GM21423 (cell line): ENCODE results near the gene TEDC2.
A peak's percentile ranks its signal among the peaks of the same experiment; 100 is the strongest.
"Not testable (repeated sequence)": the region's sequence is repeated elsewhere in the genome, so short reads cannot be mapped to it uniquely, and the experiment has no call there.

Source experiments
- ATAC-seq: cut with Tn5 transposase; IDR thresholded peaks from one replicate; pipeline ENCODE4 v1.9.1; 2021; ENCODE audit warnings: mild to moderate bottlenecking, moderate library complexity; ENCODE audit not compliant: unreplicated experiment

TEDC2 gene

DNA sequence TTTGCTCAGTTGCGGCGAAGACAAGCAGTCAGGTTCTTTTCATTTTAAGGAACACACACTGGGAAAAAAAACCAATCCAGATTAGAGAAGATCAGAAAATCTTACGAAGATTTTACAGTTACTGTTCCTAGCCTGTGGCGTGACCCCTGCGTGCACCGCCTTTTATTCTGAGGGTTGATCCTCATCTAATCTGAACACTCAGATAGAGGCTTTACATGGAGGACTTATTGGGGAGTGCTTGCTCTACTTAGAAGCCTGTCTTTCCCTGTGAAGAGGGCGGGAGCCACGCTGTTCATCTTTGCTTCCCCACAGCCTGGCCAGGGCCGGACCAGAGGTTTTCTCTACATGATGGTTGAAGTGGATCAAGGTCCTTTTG lies 16.4 kb downstream of the TEDC2 start:
- ATAC-seq: no peak

DNA sequence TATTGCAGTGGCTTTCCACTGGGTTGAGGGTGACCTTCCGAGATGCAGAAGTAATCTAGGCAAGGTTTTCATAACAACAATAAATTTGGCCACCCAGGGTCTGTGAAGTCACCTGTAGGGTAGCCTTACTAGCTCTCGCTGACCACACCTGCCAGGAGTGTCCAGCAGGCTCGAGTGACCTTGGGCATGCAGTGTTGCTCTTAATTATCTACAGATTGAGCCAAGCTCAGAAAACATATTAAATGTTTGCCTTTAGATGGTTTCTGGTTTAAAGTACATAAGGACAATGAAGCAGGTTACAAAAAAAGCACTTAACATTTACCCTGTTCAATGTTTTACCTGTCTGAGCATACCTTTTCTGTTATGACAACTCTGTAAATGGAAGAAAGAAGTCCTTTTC lies 16.8 kb downstream of the TEDC2 start:
- no peak for ATAC-seq

DNA sequence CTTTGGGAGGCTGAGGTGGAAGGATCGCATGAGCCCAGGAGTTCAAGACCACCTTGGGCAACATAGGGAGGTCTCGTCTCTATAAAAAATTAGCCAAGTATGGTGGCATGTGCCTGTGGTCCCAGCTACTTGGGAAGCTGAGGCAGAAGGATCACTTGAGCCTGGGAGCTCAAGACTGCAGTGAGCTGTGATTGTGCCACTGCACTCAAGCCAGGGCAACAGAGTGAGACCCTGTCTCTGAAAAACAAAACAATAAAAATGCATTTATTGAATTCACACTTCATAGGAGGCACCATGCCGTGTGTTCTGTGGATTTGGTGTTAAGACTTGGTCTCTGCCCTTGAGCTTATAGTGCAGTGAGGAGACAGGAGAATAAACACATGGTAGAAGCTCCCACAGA lies 17.4 kb downstream of the TEDC2 start:
- no peak for ATAC-seq

DNA sequence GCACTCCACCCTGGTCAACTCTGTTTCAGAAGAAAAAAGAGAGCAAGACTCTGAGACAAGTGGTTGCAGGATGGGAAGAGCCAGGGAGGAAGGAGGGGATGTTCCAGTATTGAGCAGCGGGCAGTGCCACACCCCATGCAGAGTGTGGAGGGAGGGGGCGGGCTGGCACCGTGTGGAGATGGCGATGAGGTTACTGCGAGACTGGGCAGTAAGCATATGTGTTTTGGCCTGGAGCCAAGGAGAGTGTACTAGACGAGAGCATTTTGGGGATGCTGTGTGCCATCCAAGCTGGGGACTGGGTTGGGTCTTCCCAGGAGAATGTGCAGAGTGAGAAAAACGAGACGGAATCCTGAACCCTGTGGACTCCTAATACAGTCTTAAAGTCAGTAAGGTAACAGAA lies 18.4 kb downstream of the TEDC2 start:
- no peak for ATAC-seq

DNA sequence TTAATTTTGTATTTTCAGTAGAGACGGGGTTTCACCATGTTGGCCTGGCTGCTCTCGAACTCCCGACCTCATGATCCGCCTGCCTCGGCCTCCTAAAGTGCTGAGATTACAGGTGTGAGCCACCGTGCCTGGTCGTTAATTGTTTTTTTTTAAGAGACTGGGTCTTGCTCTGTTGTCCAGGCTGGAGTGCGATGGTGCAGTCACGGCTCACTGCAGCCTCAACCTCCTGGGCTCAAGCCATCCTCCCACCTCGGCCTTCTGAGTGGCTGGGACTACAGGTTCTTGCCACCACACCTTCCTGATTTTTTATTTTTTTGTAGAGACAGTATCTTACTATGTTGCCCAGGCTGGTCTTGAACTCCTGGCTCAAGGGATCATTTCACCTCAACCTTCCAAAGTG lies 20.1 kb downstream of the TEDC2 start:
- ATAC-seq: not testable (repeated sequence)

DNA sequence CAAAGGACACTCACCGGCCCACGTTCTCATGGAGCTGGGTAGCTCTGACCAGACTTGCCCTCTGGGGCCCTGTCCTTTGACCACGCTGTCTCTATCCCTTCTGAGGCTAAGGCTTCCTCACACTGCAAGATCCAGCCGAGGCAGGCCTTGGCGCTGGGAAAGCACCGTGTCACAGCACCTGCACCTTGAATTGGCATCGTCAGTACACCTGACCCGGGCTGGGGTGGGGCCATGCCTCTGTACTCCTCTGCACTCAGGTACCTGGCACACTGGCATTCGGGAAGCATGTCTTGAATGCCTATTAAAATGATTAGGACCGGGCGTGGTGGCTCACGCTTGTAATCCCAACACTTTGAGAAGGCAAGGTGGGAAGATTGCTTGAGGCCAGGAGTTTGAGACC lies 21.0 kb downstream of the TEDC2 start:
- no peak for ATAC-seq

DNA sequence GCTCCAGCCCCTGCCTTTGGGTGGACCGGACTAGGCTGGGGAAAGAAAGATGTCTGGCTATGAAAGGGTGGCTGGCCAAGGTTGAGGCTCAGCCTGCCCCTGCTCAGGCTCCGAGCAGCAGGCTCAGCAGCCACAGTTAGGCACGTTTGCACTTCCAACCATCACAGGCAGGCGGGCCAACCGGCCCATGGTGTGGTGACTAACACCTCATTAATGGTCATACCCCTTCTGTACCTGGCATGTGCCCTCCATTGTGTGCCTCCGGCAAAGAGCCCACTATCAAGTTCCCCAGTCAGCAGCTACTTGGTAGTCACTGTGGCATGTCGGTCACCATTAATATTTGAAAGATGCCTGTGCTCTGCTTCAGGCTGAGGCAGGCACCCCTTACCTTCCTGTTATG lies 21.8 kb downstream of the TEDC2 start:
- ATAC-seq: no peak

DNA sequence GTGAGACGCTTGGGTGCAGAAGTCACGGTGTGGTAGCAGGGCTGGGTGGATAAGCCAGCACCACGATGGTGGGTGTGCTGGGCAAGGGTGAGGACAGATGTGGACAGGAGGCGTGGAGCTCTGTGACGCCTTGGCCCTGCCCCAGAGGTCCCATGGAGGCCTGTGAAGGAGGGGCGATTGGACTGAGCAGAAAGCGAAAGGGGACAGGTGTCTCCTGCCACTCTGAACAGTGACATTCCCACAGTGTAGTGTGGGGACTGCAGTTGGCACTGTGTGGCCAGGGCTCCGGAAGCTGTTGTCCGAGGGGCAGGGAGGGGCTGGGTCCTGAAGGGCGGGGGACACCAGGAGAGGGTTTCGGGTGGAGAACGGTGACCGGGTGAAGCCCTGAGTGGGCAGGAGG lies 22.3 kb downstream of the TEDC2 start:
- no peak for ATAC-seq

DNA sequence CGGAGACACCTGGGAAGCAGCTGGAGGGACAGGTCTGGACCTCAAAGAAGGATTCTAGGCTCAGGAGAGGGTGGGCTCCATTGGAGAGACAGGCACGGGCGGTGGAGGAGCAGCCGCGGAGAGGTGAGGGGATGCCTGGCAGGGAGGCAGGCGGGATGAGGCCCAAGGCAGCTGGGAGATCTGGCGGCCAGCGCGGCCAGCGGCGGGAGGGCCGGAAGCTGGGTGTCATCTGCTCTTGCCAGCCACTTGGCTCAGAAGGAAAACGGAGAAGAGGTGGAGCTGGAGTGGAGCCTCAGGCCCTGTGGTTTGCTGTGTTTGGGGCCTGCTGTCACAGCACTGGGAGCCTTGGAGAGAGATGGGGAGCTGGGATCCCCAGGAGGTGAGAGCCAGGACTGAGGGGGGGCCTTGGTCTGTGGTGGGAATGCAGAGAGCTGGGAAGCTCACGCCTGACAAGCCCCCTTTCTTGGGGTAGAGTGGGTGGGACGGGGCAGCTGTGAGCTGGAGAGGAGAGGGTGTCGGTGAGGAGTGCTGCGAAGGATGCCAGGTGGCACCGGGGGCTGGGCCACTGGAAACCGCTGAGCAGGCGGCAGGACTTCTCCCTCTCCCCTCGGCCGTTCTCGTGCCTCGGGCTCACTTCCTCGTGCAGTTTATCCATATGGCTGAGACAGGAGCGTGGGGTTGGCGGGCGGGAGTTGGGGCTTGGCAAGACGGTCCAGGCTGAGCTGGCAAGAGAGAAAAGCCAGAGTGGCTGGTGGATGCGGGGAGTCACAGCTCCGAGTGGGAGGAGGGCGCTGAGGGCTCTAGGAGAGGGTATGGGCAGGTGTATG lies 23.0 kb downstream of the TEDC2 start:
- no peak for ATAC-seq

DNA sequence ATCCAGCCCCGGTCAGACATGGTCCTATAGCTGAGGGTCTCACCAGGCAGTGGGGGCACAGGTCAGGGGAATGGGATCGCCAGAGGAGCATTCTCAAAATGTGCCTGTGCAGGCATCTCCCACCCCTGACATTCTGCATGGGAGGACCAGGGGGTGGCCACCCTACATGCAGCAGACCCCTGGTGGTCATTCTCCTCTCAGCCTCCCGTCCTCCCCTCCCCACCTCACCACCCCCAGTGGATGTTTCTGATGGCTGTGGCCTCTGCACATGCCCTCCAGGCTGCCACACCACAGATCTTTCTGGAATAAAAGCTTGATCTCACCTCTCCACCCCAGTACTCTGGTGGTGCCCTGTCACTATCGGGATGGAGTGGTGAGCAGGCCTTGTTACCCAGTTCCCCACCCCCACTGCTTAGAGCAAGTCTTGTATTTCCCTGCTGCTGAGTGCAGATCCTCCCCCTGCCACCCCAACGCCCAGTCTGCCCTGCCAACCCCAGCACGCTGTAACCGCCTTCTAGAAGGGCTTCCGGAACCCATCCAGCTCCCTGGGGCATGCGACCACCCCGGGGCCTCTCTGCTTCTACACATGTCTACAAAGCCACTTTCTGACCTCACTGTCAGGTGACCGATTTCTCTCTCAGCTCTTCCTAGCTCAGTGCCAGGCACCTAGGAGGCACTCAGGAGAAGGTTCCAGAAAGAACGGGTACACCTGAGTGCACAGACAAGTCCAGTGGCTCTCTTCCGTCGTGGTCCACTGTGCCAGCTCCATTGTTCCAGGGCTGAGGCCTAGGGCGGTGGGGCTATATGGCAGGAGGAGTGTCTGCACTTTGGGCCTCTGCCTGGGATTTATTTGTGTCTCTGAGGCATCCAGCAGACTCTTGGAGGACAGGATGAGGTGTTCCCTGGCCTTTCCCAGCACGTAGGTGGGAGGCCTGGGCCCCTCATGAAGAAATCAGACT lies 24.3 kb downstream of the TEDC2 start:
- ATAC-seq: no peak

DNA sequence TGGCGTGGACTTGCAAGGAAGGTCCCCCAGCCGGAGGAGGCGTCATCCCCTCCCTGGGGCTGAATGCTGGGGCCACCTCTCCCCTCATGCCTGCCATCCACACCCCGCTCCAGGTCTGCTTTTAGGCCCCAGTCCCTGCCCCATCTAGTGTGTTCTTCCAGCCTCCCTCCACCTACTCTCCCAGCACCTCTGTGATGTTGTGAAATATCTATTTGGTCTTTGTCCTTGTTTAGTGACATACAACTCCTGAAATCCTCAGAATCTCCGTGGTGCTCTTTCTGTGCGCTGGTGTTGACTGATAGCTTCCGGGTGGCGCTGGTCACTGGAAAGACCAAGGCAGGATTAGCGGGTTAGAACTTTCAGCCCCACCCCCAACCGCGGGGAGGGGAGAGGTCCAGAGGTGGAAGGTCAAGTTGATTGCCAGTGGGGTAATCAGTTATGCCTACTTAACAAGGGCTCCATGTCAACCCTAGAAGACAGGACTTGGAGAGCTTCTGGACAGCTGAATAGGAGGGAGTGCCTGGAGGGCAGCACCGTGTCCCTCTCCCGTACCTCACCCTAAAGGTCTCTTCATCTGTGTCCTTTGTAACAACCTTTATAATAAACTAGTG lies 25.1 kb downstream of the TEDC2 start:
- no peak for ATAC-seq

DNA sequence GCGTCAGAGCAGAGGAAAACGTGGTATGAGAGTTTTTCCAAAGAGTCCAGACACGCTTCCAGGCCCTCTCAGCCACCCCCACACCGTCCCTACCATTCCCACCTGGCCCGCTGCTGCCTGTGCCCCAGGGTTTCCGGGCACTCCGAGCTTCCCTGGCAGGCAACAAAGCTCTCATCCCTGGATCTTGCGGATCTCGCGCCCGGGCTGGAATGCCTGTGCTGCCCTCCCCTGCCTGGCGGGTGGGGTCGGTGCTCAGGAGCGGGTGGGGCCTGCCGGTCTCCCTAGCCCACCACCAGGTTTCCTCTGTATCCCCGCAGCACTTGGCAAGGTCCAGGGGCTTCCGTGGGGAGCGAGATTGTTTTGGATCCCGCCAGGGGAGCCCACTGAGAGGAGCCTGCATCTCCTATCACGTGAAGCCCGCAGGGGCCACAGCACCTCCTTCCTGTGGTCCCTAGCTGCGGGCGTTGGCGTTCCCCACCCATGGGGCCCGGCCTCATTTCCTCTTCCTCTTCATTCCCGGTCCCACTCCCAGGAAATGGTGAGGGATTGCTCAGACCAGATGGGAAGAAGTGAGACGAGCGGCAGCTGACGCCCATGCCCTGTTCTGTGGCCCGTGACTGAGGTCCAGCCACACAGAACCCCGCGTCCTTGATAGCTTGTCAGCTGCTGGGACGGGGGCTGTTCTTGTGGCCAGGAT lies 26.1 kb downstream of the TEDC2 start:
- ATAC-seq: no peak

DNA sequence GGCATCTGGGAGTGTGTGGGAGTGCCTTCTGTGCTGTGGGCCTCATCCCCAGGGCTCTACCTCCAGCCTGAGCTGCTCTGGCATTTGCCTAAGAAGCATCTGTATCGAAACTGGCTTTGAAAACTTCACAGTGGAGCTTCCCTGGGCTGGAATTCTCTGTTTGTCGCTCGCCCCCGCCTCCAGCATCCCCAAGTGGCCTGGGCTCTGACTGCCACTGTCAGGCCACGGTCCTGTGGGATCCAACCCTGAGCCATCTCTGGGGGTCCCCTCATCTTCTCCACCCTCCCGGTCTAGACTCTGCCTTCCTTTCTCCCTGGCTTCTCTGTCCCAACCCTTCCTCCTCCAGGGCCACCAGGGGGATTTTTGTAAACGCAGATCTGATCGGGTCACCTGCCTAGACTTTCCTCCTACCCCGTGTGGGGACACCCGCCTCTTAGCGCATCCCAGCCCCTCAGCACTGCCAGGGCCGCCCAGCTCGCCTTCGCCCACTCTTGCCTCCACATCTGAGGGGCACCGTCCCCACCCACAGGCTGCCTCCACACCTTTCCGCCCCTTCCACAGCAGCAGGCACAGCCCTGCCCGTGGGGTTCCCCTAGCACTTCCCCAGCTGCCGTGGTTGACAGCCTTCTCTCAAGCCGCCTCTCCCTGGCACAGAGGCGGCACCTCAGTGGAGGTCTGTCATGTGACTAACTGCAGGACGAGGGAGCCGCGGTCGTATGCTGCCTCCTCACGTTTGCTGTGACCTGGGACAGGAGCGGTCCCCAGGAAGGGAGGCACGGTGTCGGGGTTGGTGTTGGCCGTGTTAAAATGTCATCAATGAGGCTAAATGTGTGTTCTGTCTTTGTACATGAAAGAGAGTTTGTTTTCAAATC lies 27.0 kb downstream of the TEDC2 start:
- ATAC-seq: peak; percentile 72

DNA sequence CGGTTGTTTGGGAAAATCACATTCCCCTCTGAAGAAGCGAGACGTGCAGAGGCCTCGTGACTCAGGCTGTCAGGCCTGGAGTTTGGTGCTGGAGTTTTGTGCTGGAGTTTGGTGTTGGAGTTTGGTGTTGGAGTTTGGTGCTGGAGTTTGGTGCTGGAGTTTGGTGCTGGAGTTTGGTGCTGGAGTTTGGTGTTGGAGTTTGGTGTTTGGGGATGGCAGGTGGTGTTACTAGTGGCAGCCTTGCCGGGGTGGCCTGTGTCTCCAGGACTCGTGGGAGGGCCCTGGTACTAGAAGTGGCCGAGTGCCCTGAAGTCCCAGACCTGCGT lies 27.6 kb downstream of the TEDC2 start:
- ATAC-seq: no peak

DNA sequence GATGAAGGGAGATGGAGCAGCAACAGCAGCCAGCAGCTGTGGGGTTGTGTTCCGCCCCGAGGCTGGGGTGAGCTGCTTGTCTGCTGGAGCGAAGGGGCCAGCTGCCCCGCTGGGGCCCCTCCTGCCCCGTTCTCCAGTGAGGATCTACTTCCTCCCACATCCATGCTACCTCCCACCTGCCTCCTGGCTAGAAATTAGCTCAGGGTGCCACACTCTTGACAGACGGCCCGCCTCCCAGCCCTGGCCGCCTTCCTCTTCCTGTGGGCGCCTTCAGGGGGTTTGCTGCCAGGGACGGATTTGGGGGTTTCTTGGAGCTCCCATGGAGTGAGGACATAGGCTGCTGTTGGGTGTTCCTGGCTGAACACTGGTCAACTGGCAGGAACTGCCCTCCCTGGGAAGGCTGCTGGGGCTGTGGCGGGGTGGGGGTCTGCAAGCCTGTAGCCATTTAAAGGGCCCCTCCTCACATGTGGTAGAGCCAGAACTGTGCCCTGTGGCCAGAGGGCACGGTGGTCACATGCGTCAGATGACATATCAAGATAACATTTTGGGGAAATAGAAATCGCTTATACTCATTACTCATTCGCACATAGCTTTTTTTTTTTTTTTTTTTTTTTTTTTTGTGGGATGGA lies 28.1 kb downstream of the TEDC2 start:
- ATAC-seq: no peak

DNA sequence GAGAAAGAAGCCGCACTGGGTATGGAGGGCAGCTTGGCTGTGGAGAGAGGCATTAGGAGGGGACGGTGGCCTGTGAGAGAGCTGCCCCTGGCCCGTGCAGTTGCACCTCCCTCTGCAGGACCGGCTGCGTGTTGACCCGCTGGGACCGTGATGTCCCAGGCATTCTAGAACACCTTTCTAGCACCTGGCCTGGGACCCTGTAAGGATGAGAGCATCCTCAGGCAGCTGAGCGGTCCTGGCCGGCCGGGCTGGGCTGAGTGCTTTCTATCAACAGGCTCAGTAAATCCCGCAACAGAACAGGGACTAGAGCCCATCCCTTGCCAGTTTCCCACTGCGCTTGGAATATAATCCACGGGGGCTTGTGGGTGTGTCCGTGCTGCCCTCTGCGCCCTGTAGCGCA lies 29.7 kb downstream of the TEDC2 start:
- ATAC-seq: no peak

DNA sequence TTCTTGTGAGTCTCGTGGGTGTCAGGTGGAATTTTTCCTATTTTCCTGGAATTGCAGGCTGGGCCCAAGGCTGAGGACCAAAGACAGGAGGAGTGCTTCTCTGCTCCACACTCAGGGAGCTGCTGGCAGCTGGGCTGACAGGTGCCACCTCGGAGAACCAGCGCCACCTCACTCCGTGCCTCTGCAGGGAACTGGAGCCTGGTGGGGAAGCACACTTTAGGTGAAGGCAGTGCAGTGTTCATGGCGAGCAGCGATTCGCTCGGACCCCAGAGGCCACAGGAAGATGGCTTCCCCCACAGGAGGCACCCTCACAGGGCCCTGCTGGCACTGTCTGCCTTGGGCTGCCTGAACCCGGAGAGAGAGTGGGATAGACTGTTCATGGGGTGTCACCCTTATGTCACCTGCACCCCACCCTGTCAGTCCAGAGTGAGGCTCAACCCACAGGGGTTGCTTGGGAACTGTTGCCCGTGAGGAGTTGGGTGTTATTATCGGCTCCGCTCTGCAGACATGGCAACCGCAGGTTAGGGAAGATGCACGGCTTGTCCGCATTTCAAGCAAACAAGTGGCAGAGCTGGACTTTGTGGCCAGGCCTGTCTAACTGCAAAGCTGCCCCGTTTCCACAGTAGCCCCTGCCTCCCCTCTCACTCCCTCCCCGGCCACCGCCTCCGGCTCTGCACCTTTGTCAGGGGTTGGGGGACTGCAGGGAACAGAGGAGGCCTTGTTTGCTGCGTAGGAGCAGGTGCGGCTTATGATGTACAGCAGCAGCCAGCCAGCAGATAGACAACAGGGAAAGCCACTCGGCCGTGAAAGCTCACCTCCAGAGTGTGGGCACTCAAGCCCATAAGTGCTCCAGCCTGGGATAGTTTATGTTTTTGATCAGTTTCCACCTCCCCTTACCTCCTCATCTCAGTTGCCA lies 30.5 kb downstream of the TEDC2 start:
- no peak for ATAC-seq

DNA sequence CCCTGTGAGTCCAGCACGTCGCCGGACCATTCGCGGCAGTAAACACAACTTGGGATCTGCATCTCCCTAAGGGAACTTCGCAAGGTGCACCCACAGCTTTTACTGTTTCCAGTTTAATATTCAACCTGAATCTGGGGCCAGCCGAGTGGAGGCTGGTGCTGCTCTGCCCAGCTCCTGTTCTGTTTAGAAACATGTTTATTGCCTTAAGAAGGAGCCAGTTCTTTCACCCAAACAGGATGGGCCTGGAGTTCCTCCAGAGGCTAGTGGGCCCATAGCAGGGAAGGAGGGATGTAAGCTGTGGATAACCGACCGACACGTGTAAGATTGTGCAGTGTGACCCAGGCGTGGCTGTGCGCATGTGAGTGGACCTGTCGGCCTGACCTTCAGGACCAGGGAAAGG lies 32.4 kb downstream of the TEDC2 start:
- ATAC-seq: no peak

DNA sequence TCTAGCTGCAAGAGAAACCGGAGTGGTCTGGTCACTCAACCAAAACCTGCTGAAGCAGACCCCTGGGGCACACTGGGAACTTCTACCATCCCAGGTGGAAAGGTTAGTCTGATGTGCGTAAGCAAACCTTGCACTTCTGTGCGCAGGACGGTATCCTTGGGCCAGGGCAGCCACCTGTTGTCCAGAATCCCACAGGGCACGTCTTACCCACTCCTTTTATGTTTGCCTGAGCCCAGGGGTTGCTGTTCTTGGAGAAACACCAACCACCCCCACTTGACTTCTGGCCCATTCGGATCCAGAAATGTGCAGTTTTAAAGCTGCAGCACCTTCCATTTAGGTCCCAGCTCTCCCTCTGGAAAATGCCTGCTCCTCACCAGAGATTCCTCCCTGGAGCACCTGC lies 33.7 kb downstream of the TEDC2 start:
- ATAC-seq: no peak
